Esophagus (tissue), 2 donors: ENCODE data around the gene TLCD1. TPM values are rescaled to one million over a fixed set of nuclear protein-coding genes. Genes with fewer than 3 reads are reported as not detected.

Experiments used
- H3K27ac ChIP-seq, 2 donors: one replicate each; pipeline ENCODE4 v1.5.1; 2013; ENCODE audit warnings: low read depth in 2 of 2, mild to moderate bottlenecking in 2 of 2, inconsistent platforms in 1 of 2, low read length in 1 of 2, moderate library complexity in 1 of 2
- H3K27me3 ChIP-seq, 2 donors: one replicate each; pipeline ENCODE4 v1.6.1; 2013; ENCODE audit warnings: low read length in 2 of 2, control low read depth in 1 of 2, mild to moderate bottlenecking in 1 of 2; ENCODE audit not compliant: insufficient read depth in 2 of 2, control insufficient read depth in 1 of 2
- H3K36me3 ChIP-seq, 2 donors: one replicate each; pipeline ENCODE4 v1.6.1; 2013; ENCODE audit warnings: low read length in 1 of 2; ENCODE audit not compliant: control insufficient read depth in 2 of 2, insufficient read depth in 2 of 2
- H3K4me1 ChIP-seq, 2 donors: one replicate each; pipeline ENCODE4 v1.6.1; 2013; ENCODE audit warnings: low read length in 1 of 2; ENCODE audit not compliant: control insufficient read depth in 2 of 2, insufficient read depth in 2 of 2
- H3K4me3 ChIP-seq, 2 donors: one replicate each; pipeline ENCODE4 v1.5.1; 2013; ENCODE audit warnings: low read length in 2 of 2, mild to moderate bottlenecking in 2 of 2, low read depth in 1 of 2, moderate library complexity in 1 of 2
- H3K9me3 ChIP-seq, 2 donors: one replicate each; pipeline ENCODE4 v1.6.1; 2013; ENCODE audit warnings: mild to moderate bottlenecking in 2 of 2, low read depth in 1 of 2, low read length in 1 of 2, moderate library complexity in 1 of 2; ENCODE audit not compliant: control insufficient read depth in 2 of 2, insufficient read depth in 1 of 2
- WGBS, 2 donors: extraction: QIAGEN DNeasy Blood & Tissue Kit; methylation state at CpG; one replicate each; pipeline ENCODE4 v1.1.7; 2013; 5-methylcytosine and 5-hydroxymethylcytosine counted together
- polyA plus RNA-seq, 2 donors: library from polyadenylated mRNA; stranded (reverse); fragments of 200-250 nt; gene quantifications; one replicate each; pipeline ENCODE4 v1.2.3, GENCODE V29; 2013
- donor health status: healthy with polysubstance abuse.
- donor health status: Bipolar disorder and iron deficiency.

Gene TLCD1
- polyA plus RNA-seq, 2 donors, result 12.5 to 16.9 TPM

- H3K36me3 ChIP-seq, result peaks cover 0 to 15% of the 10 kb centered on the region in 2 donors
- no peaks in the 10 kb centered on the region for H3K27me3 ChIP-seq
- H3K9me3 ChIP-seq, result no peaks in the 10 kb centered on the region
- H3K4me3 ChIP-seq, result no peak overlapping the region
- H3K4me1 ChIP-seq, result peaks cover 0 to 2% of the 10 kb centered on the region in 2 donors
- 90 to 93% methylated on average over 32 of the region's 32 CpGs for WGBS, 2 donors
- no peak overlapping the region for H3K27ac ChIP-seq
Measured at GRCh38 chr17:28758411-28759121, 32.5 kb upstream of the TLCD1 start.

GRCh38 chr17:28756049-28756804 is 30.2 kb upstream of the TLCD1 start:
- Histone ChIP-seq H3K4me3 (no peak overlapping the region), H3K27ac (no peak overlapping the region), H3K4me1 (peaks cover 0 to 2% of the 10 kb centered on the region in 2 donors), H3K27me3 (no peaks in the 10 kb centered on the region), H3K36me3 (peaks cover 0 to 18% of the 10 kb centered on the region in 2 donors), H3K9me3 (no peaks in the 10 kb centered on the region)
- WGBS, 2 donors, result 57 to 60% methylated on average over 5 of the region's 5 CpGs

DNA sequence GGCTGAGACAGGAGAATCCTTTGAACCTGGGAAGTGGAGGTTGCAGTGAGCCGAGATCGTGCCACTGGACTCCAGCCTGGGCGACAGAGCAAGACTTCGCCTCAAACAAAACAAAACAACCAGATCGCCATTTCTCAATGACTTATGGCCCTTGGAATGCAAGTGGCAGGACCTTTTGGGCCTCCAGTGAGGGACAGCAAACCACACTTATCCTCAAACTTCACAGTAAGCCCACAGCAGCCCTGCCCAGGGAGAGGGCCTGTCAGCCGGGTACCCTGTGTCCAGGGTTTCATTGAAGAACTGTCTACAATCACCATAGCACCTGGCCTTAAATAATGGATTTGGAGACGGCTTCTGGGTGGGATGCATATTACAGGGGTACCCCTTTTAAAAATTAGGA is 29.5 kb upstream of the TLCD1 start:
- Histone ChIP-seq H3K9me3 (no peaks in the 10 kb centered on the region), H3K4me3 (no peak overlapping the region), H3K27ac (no peak overlapping the region), H3K36me3 (peaks cover 0 to 18% of the 10 kb centered on the region in 2 donors), H3K4me1 (peaks cover 0 to 2% of the 10 kb centered on the region in 2 donors), H3K27me3 (no peaks in the 10 kb centered on the region)
- 86 to 88% methylated on average over 7 of the region's 7 CpGs for WGBS, 2 donors

GRCh38 chr17:28751600-28752366 is 25.8 kb upstream of the TLCD1 start:
- peaks cover 0 to 26% of the 10 kb centered on the region in 2 donors for H3K4me1 ChIP-seq

GRCh38 chr17:28750178-28751047 is 24.4 kb upstream of the TLCD1 start:
- Histone ChIP-seq H3K4me3 (no peak overlapping the region), H3K9me3 (no peaks in the 10 kb centered on the region), H3K27me3 (no peaks in the 10 kb centered on the region), H3K36me3 (peaks cover 13 to 29% of the 10 kb centered on the region in 2 donors), H3K4me1 (peaks cover 4 to 34% of the 10 kb centered on the region in 2 donors), H3K27ac (no peak overlapping the region)
- 25 to 30% methylated on average over 20 of the region's 20 CpGs for WGBS, 2 donors

More at GRCh38 chr17:28751600-28752366, 25.8 kb upstream of the TLCD1 start:
- Histone ChIP-seq H3K9me3 (no peaks in the 10 kb centered on the region), H3K27me3 (no peaks in the 10 kb centered on the region), H3K36me3 (peaks cover 13 to 29% of the 10 kb centered on the region in 2 donors), H3K27ac (no peak overlapping the region), H3K4me3 (no peak overlapping the region)
- 93 to 94% methylated on average over 10 of the region's 10 CpGs for WGBS, 2 donors

GRCh38 chr17:28749516-28750177 is 23.6 kb upstream of the TLCD1 start:
- Histone ChIP-seq H3K4me1 (peaks cover 7 to 37% of the 10 kb centered on the region in 2 donors), H3K4me3 (no peak overlapping the region), H3K9me3 (no peaks in the 10 kb centered on the region), H3K27me3 (no peaks in the 10 kb centered on the region), H3K27ac (peak overlapping the region; percentile 8 to 59), H3K36me3 (peaks cover 13 to 29% of the 10 kb centered on the region in 2 donors)
- WGBS, 2 donors, result 51 to 56% methylated on average over 11 of the region's 11 CpGs

- Histone ChIP-seq H3K4me1 (peaks cover 7 to 38% of the 10 kb centered on the region in 2 donors), H3K27ac (peak overlapping the region in 1 of 2 donors; percentile 59), H3K36me3 (peaks cover 13 to 29% of the 10 kb centered on the region in 2 donors), H3K4me3 (no peak overlapping the region), H3K9me3 (no peaks in the 10 kb centered on the region), H3K27me3 (no peaks in the 10 kb centered on the region)
- WGBS, 2 donors, result 50 to 59% methylated on average over 18 of the region's 18 CpGs
Measured at GRCh38 chr17:28748852-28749515, 23.0 kb upstream of the TLCD1 start.
